Measurements from ENCODE around the gene SIX5.
"Not testable (repeated sequence)": the region's sequence is repeated elsewhere in the genome, so short reads cannot be mapped to it uniquely, and the experiment has no call there.

SIX5 gene

DNA sequence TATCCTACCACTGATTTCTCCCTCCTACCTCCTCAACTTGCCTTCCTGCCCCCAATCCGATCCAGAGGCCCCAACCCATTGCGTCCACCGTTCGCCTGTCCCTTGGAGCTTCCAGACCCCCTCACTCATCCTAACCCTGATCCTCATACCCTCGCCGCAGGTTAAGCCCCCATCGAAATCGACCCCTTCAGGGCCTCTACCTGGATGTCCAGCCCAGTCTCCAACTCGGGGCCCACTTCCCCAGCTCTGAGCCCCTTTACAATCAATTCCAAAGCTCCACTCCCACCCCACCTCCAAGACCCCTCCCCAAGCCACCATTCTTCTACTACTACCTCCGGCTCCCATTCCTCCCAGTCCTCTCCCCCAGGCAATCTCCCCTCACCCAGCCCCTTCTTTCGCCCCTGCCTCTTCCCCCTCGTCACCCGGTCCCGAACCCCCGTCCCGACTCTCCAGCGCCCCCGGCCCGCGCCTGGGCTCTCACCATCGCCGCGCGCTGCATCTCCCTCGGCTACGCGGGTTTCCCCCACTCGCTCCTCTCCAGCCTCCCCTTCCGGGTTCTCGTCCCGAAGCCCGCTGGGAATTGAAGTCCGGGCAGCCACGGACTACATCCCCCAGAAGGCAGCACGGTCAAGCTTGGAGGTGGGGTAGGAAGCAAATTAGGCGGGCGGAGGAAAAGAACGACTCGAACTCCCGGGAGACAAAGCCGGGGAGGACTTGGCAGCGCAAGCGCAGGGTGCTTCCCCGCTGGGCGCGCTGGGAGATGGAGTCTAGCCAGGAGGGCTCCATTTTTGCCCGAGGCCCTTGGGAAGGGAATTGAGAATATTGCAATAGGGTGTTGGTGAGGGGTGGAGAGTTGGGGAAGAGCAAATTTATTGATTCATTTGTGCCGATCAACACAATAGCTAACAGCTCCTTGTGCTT lies 38.4 kb downstream of the SIX5 start, which contains the start of gene FBXO46:
FBXO46 (minus strand) TSS at position 529 of the 921 bp plus-strand sequence. CDS start 17,401 bp downstream, outside the sequence.
- DNase-seq (ENCODE audit: low read depth): peak; percentile 91
- TF ChIP-seq, protein P1, sequence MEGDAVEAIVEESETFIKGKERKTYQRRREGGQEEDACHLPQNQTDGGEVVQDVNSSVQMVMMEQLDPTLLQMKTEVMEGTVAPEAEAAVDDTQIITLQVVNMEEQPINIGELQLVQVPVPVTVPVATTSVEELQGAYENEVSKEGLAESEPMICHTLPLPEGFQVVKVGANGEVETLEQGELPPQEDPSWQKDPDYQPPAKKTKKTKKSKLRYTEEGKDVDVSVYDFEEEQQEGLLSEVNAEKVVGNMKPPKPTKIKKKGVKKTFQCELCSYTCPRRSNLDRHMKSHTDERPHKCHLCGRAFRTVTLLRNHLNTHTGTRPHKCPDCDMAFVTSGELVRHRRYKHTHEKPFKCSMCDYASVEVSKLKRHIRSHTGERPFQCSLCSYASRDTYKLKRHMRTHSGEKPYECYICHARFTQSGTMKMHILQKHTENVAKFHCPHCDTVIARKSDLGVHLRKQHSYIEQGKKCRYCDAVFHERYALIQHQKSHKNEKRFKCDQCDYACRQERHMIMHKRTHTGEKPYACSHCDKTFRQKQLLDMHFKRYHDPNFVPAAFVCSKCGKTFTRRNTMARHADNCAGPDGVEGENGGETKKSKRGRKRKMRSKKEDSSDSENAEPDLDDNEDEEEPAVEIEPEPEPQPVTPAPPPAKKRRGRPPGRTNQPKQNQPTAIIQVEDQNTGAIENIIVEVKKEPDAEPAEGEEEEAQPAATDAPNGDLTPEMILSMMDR (IDR thresholded peaks at IDR 0.05; ENCODE audit: low read depth, low read length, missing control alignments): peak; percentile 18
- peak within 1 kb of the TSS; percentile 93 for H3K4me3 ChIP-seq (ENCODE audit: low read depth, low read length)
- in situ Hi-C loops (cut with HindIII; ENCODE audit: low sequenced_read_pairs): no loop called here

DNA sequence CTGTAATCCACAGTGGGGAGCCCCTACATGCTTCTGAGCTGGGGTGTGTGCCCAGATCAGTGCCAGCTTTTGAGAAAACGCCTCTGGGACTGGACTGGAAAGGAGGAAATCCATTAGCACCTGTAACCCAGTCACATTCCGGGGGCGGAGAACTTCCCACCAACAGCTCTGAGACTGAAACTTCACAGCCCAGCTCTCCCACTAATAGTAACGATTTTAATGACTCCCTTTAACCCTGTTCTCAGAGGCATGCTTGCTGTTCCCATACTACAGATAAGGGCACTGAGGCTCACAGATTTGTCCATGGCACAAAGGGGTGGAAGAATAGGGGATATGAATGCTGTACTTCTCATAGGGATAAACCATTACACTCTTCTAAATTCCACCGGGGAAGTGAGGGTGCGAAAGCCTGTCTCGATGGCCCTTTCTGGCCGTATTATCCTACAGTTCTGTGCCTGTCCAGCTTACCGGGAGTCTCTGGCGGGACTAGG lies 39.2 kb downstream of the SIX5 start:
- in situ Hi-C loops (cut with HindIII; ENCODE audit: low sequenced_read_pairs): no loop called here
- H3K4me3 ChIP-seq (ENCODE audit: low read depth, low read length): peak overlapping the region; percentile 93
- DNase-seq (ENCODE audit: low read depth): no peak
- TF ChIP-seq, protein P1 (IDR thresholded peaks at IDR 0.05; ENCODE audit: low read depth, low read length, missing control alignments): no peak

DNA sequence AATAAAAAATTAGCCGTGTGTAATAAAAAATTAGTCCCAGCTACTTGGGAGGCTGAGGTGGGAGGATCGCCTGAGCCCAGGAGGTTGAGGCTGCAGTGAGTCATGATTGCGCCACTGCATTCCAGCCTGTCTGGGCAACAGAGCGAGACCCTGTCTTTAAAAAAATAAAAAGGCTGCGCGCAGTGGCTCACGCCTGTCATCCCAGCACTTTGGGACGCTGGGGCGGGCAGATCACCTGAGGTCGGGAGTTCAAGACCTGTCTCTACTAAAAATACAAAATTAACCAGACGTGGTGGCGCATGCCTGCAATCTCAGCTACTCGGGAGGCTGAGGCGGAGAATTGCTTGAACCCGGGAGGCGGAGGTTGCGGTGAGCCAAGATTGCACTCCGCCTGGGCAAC lies 40.4 kb downstream of the SIX5 start:
- in situ Hi-C loops (cut with HindIII; ENCODE audit: low sequenced_read_pairs); DNase-seq (ENCODE audit: low read depth); H3K4me3 ChIP-seq (ENCODE audit: low read depth, low read length): not testable (repeated sequence)

DNA sequence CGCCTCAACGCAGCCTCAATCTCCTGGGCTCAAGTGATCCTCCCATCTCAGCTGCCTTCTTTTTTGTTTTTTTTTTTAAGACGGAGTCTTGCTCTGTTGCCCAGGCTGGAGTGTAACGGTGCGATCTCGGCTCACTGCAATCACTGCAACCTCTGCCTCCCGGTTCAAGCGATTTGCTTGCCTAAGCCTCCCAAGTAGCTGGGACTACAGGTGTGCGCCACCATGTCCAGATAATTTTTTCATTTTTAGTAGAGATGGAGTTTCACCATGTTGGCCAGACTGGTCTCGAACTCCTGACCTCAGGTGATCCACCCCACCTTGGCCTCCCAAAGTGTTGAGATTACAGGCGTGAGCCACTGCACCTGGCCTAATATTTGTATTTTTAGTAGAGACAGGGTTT lies 49.0 kb downstream of the SIX5 start:
- in situ Hi-C loops (cut with HindIII; ENCODE audit: low sequenced_read_pairs); H3K4me3 ChIP-seq (ENCODE audit: low read depth, low read length); DNase-seq (ENCODE audit: low read depth): not testable (repeated sequence)

DNA sequence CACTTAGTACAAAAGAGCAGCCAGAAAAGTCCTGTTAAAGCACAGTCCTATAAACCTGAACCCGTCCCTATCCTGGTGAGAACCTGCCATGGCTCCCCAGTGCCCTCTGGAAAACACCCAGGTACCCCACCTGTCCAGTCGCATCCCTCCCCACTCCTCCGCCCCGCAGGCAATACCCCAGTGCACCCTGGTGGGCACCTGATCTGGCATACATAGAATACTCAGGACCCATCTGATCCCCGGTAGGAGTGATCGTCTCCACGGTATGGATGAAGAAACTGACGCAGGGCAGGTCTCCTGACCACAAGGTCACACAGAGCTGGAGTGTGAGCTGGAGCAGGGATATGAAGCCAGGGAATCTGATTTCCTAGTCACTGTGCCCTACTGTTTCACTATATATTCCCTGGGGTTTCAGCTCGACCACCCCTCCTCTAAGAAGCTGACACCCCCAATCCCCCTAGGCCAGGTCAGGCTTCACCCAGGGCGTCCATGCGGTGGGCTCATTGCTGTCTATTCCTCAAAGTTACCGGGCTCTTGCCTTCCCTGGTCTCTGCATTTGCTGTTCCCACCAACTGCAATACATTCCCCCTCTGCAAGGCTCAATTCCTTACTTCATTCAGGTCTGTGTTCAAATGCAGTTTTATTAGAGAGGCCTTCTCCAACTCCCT lies 50.9 kb downstream of the SIX5 start:
- DNase-seq (ENCODE audit: low read depth): no peak
- TF ChIP-seq, protein P1 (IDR thresholded peaks at IDR 0.05; ENCODE audit: low read depth, low read length, missing control alignments): no peak
- peak overlapping the region; percentile 81 for H3K4me3 ChIP-seq (ENCODE audit: low read depth, low read length)
- in situ Hi-C loops (cut with HindIII; ENCODE audit: low sequenced_read_pairs): no loop called here

DNA sequence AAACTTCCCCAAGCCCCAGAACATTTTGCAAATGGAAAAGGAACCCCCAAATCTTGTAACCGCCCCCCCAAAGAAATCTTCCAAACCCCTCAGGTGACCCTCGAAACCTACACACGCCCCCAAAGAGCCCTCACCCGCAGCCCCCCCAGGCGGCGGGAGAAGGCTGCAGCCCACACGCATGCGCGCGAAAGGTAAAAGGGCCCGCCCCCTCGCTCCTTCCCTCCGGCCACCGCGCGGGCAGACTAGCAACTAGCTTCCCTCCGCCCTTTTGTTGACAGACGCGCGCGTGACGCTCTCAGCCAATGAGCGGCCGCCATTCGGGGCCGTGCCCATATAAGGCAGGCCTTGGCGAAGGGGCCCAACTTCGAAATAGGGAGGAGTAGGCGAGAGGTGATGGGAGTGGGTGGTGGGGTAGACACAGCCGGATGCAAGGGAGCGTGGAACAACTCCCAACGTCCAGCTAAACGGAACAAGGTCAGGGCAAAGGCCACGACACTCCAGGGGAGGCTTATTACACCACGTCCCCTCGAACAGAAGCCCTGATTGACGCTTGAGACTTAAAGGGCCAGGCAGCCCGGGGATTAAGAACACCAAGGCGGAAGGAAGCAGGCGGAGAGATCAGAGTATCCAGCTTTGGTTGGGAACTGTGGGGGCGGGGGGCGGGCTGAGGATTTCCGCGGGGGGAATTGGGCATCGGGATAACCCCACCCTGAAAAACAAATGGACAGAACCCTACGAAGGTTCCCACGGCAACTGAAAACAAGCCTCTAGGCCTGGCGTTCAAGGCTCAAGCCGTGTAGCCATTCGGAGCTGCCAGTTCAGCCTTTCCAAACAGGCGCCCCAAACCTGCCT lies 51.7 kb downstream of the SIX5 start:
- TF ChIP-seq, protein P1 (IDR thresholded peaks at IDR 0.05; ENCODE audit: low read depth, low read length, missing control alignments): peak; percentile 35
- in situ Hi-C loops (cut with HindIII; ENCODE audit: low sequenced_read_pairs): no loop called here
- peak; percentile 95 for DNase-seq (ENCODE audit: low read depth)
- H3K4me3 ChIP-seq (ENCODE audit: low read depth, low read length): peak overlapping the region; percentile 81

All from astrocyte of the cerebellum (primary cell).